Measurements from ENCODE around the gene HINT3. TPM values are rescaled to one million over a fixed set of nuclear protein-coding genes. Genes with fewer than 3 reads are reported as not detected.

HINT3 gene
- total RNA-seq, 1 experiment from 2014 or later = 12.7 TPM

- TF ChIP-seq ZBTB33 (IDR thresholded peaks at IDR 0.05; ENCODE audit: extremely low read depth, insufficient replicate concordance, low read length) (no peak), REST (IDR thresholded peaks at IDR 0.05; ENCODE audit: low read depth) (no peak)
Observed at GRCh38 chr6:125974214-125974866, 17.8 kb downstream of the HINT3 start (continued).

- Histone ChIP-seq H3K27me3 (ENCODE audit: insufficient read depth, low read length) (no peaks in the 10 kb centered on the region), H3K4me1 (ENCODE audit: control insufficient read depth in 1 of 2, insufficient read depth in 2 of 2, low read length in 2 of 2) (peaks cover 0 to 5% of the 10 kb centered on the region in 2 experiments; a peak in 2 of 4 replicates), H3K36me3 (ENCODE audit: control insufficient read depth in 1 of 2, insufficient read depth in 2 of 2, low read length in 2 of 2) (no peaks in the 10 kb centered on the region; a peak in 2 of 4 replicates), H3K9ac (ENCODE audit: low read length) (no peak overlapping the region), H3K9me3 (ENCODE audit: control insufficient read depth in 1 of 2, insufficient read depth in 1 of 2, low read depth in 1 of 2, low read length in 2 of 2) (no peaks in the 10 kb centered on the region), H3K79me2 (ENCODE audit: insufficient read depth, low read length) (no peaks in the 10 kb centered on the region), H3K4me3 (replicated peaks in 1 of 2; ENCODE audit: low read depth in 1 of 2, low read length in 2 of 2) (no peak overlapping the region), H3K27ac (ENCODE audit: low read depth, low read length) (no peak overlapping the region), H4K20me1 (ENCODE audit: insufficient read depth) (no peaks in the 10 kb centered on the region), H3K9me2 (ENCODE audit: insufficient read depth) (no peaks in the 10 kb centered on the region), H3K4me2 (ENCODE audit: low read length) (no peak overlapping the region), H2AFZ (ENCODE audit: low read depth, low read length, poor library complexity, severe bottlenecking) (no peak overlapping the region)
- POLR2A ChIA-PET = no interaction called here
- RAD21 ChIA-PET (ENCODE audit: low non-redundant PET in 1 of 2, low total read pairs in 2 of 2, uncharacterized antibody in 2 of 2, unreplicated experiment in 2 of 2) = no interaction called here
- ATAC-seq (no peak), DNase-seq (ENCODE audit: low read depth, low spot score) (no peak)
- BruUV-seq (replicated peaks) = no TSS peak
- CTCF ChIA-PET = no interaction called here
- intact Hi-C loops (cut with micrococcal nuclease) = loop anchor here (5.0 kb wide), 1 partner anchor 667 kb away; no protein-coding TSS in a partner anchor
- no peak for TF ChIP-seq POLR2AphosphoS5 (IDR thresholded peaks at IDR 0.05; ENCODE audit: low read depth, low read length)
- no peak for TF ChIP-seq FOSL1 (IDR thresholded peaks at IDR 0.05; ENCODE audit: low read depth)
- TF ChIP-seq SP1 (IDR thresholded peaks at IDR 0.05; ENCODE audit: low read depth) = no peak
- no peak for TF ChIP-seq ELF1 (IDR thresholded peaks at IDR 0.05; ENCODE audit: borderline replicate concordance, low read depth)
- no peak for TF ChIP-seq YY1 (IDR thresholded peaks at IDR 0.05; ENCODE audit: extremely low read depth, insufficient replicate concordance, low read depth, low read length)
- TF ChIP-seq TCF7L2 (IDR thresholded peaks at IDR 0.05; ENCODE audit: borderline replicate concordance, extremely low read depth, insufficient read depth, insufficient read length) = no peak
- TF ChIP-seq CTCF (IDR thresholded peaks at IDR 0.05 in 2 of 3, conservative IDR thresholded peaks at IDR 0.05 in 1 of 3; ENCODE audit: borderline replicate concordance in 1 of 3, insufficient read depth in 1 of 3, low read depth in 2 of 3, low read length in 2 of 3) = no peak
- no peak for TF ChIP-seq RAD21 (IDR thresholded peaks at IDR 0.05; ENCODE audit: low read depth)
- TF ChIP-seq POLR2A (IDR thresholded peaks at IDR 0.05; ENCODE audit: borderline replicate concordance, extremely low read depth, insufficient read depth, insufficient read length) = no peak
- no peak for TF ChIP-seq EZH2phosphoT487 (IDR thresholded peaks at IDR 0.05; ENCODE audit: borderline replicate concordance)
- TF ChIP-seq JUND (IDR thresholded peaks at IDR 0.05) = no peak
- no peak for TF ChIP-seq EZH2 (IDR thresholded peaks at IDR 0.05)
- TF ChIP-seq ZBTB33 (IDR thresholded peaks at IDR 0.05; ENCODE audit: extremely low read depth, insufficient replicate concordance, low read length) = no peak
Observed at GRCh38 chr6:125979101-125979500, 22.5 kb downstream of the HINT3 start.
